ENCODE measurements around the gene LAMA3.

GRCh38 chr18:23849141-23849540 lies 159.9 kb downstream of the LAMA3 start:
- TF ChIP-seq CTCF (conservative IDR thresholded peaks at IDR 0.05) (no peak), ZFX (IDR thresholded peaks at IDR 0.05) (no peak)

Measured in C4-2B (cell line).